AML-193 (cell line): ENCODE results near the gene NAA80.

Experiments used
- DNase-seq, 2 experiments: peaks; one replicate each; lab custom pipeline; 2025; lab: John Stamatoyannopoulos, UW

The NAA80 gene, protein sequence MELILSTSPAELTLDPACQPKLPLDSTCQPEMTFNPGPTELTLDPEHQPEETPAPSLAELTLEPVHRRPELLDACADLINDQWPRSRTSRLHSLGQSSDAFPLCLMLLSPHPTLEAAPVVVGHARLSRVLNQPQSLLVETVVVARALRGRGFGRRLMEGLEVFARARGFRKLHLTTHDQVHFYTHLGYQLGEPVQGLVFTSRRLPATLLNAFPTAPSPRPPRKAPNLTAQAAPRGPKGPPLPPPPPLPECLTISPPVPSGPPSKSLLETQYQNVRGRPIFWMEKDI

GRCh38 chr3:50298836-50299637 lies at the start of gene NAA80, which contains the start of gene HYAL3:
TSS of gene NAA80 (minus strand) at chr3:50299405. CDS start at chr3:50297463, 1,942 bp downstream.
TSS of gene HYAL3 (minus strand) at chr3:50299405. CDS start at chr3:50295602, 3,803 bp downstream.
- peak; percentile 99 to 100 for DNase-seq

GRCh38 chr3:50347187-50347813 lies 48.1 kb upstream of the NAA80 start:
- DNase-seq = peak; percentile 70 to 86

GRCh38 chr3:50345586-50346234 lies 46.5 kb upstream of the NAA80 start, which contains the start of gene ZMYND10:
TSS of gene ZMYND10 (minus strand) at chr3:50345732. CDS start at chr3:50345579, 153 bp downstream.
- no peak for DNase-seq

DNA sequence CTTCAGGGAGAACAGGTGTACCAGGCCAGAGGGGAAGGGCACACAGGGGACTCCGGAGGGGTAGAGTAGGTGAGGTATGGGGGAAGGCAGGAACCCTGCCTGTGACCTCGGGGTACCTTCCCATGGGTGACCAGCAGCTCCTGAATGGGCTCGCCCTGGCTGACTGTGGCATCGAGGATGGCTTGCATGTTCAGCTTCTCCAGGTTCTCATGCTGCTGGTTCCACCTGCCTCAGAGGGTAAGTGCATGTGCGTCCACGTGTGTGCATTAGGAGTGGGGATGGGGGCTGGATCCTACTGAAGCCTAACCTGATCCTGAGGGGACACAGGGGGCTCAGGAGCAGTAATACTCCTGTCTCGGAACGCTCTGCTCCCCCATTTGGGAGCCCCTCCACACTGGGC lies 45.8 kb upstream of the NAA80 start:
- DNase-seq = no peak

DNA sequence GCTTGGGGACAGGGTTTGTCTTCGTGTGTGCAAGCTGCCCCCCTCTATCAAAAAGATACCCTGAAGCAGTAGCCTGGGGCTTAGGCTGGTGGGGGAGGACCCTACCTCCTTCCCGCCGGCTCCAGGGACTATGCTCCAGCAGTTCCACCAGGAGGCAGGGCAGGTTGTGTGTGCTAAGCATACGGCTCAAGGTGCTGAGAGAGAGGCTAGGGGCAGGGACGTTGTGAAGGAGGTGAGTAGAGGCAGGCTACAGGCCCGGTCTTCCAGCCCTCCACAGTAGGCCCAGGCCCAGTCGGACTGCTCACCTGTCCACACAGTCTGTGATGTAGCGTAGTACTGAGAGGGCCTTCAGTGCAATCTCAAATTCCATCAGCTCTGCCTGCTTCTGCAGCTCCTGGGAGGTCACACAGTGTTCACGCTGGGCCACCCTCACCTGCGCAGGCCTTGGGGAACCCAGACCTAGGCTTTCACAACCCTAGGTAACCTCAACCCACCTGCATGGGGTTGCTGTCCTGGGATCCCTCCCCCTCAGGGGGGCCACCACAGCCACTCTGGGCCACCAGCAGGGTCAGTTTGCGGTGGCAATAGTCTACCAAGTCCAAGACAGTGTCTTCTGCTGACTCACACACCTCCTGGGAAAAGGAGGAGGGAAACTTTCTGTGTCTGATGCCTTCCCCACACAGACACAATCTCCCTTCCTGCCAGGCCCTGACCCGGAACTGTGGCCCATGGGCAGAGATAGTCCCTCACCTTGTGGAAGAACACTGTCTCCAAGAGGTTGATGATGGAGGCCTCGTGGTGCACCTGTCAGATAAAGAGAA lies 43.8 kb upstream of the NAA80 start:
- no peak for DNase-seq

DNA sequence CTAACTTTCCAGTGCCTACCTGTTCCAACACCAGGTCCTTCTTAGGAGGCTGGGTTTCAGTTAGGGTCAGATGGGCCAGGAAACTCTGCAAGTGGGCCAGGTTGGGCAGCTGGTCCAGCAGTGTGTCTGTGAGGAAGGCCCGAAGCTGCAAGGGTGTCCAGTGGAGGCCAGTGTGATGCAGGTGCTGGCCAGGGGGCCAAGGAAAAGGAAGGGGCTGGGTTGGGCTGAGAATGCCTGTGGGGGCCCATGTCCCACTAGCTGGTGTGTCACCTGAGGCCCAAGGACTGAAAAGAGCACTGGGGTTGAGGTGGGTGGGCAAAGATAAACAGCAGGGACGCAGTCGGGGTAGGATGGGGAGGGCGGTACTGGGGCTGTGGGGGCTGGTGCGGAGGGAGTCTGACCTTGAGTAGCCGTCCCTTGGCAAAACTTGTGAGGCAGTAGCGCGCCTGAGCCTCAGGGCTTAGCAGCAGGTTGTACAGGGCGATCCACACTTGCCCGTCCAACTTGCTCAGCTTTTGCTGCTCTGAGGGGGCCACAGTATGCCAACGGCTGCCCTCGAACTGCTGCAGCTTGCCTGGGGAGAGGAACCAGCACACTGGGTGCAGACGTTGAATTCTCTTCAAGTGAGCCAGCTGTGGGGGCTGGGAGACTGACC lies 42.9 kb upstream of the NAA80 start:
- DNase-seq = no peak

- DNase-seq = no peak
Measured at GRCh38 chr3:50341537-50341936, 42.3 kb upstream of the NAA80 start.

DNA sequence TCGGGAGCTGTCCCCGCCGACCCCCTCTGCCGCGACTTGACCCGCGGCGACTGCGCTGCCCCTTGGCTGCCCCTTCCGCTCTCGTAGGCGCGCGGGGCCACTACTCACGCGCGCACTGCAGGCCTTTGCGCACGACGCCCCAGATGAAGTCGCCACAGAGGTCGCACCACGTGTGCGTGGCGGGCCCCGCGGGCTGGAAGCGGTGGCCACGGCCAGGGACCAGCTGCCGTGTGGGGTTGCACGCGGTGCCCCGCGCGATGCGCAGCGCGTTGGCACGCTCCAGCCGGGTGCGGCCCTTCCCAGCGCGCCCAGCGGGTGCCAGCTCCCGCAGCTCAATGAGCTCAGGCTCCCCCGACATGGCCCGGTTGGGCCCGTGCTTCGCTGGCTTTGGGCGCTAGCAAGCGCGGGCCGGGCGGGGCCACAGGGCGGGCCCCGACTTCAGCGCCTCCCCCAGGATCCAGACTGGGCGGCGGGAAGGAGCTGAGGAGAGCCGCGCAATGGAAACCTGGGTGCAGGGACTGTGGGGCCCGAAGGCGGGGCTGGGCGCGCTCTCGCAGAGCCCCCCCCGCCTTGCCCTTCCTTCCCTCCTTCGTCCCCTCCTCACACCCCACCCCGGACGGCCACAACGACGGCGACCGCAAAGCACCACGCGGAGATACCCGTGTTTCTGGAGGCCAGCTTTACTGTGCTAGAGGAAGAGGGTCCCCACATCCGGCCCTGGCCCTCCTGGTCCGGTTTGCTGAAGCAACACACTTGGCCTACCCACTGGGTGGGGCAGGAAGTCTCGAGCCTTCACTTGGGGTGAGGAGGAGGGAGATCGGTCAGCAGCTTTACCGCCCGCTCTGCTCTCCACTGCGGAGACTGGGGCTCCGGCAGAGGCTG lies 41.5 kb upstream of the NAA80 start, which contains the start of gene RASSF1:
RASSF1 (minus strand) TSS at position 389 of the 882 bp plus-strand sequence; CDS start at position 358, 31 bp downstream.
- DNase-seq = peak; percentile 100

- no peak for DNase-seq
Measured at GRCh38 chr3:50340147-50340447, 40.9 kb upstream of the NAA80 start.

GRCh38 chr3:50339485-50340146 lies 40.4 kb upstream of the NAA80 start:
- DNase-seq = no peak

DNA sequence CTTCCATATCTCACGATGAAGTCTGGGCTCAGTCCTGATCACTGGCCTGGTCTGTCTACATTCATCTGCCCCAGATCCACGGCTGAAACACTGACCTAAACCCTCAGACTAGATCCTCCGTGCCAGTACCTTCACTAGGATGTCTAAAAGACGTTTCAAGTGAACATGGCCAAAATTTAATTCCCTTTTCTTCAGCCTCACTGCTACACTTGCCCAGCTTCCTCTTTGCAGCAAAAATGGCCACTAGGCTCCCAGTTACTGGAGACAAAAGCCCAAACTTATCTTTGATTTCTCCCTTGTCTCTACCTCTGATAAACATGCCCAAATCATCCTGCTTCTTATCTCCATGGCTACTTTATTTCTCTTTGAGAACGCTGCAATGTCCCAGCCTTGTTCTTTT lies 39.8 kb upstream of the NAA80 start:
- peak; percentile 51 to 59 for DNase-seq

DNA sequence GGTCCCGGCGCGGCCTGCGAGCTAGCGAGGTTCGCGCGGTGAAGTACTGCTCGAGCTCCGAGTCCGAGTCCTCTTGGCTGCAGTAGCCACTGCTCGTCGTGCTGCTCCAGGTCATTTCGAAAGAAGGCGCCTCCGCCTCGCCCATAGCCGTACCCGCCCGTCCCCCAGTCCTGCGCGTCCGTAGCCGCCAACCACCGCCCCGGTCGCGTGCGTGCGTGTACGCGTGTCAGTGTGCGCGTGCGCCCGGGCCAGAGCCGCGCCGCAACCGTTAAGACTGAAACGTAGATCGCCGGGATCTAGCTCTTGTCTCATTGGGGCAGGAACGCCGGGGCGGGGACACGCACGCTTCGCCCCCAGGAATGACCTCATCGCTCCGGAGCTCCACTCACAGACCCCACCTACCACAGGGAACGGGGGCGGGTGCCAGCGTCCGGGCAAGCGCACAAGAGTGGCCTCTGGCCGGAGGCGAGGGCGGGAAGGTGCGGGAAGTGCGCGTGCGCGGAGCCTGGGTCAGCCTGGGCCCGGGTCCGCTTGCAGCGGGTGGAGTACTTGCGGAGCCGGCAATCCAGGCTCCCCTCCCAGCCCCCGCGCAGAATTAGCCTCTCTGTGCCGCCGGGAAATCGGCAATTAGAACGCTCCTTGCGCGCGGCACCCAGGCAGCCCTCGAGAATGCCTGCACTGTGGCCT lies 38.1 kb upstream of the NAA80 start:
- DNase-seq = peak; percentile 100

DNA sequence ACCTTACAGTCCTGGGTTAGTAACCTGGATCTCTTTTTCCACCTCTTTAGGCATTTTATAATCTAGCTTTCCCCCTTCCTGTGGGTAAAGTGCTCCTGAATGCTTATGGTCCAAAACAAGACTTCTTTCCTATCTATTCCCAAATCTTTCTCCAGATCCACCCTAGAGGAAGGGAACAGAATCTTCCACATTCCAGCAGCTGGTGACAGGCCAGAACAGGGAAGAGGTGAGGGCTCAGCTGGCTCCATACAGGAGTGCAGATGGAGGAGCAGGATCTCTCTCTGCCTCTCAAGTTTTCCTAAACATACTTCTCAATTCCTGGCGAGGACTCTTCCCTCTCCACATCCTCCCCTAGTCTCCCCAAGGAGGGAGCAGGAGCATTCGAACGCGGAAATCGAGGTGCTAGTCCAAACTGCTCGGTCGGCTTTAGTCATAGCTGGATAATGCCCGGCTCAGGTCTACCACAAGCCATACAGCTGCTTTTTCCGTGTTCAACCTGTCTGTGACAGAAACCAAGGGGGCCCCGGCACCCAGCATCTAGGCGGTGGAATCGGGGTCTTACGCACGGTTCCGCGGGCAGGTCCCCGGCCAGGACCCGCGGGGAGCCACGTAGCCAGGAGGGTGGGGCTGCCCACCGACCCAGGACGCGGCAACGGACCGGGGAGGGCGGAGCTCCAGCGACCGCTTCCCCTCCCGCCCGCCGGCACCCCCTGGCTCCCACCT lies 37.4 kb upstream of the NAA80 start:
- DNase-seq = no peak

DNA sequence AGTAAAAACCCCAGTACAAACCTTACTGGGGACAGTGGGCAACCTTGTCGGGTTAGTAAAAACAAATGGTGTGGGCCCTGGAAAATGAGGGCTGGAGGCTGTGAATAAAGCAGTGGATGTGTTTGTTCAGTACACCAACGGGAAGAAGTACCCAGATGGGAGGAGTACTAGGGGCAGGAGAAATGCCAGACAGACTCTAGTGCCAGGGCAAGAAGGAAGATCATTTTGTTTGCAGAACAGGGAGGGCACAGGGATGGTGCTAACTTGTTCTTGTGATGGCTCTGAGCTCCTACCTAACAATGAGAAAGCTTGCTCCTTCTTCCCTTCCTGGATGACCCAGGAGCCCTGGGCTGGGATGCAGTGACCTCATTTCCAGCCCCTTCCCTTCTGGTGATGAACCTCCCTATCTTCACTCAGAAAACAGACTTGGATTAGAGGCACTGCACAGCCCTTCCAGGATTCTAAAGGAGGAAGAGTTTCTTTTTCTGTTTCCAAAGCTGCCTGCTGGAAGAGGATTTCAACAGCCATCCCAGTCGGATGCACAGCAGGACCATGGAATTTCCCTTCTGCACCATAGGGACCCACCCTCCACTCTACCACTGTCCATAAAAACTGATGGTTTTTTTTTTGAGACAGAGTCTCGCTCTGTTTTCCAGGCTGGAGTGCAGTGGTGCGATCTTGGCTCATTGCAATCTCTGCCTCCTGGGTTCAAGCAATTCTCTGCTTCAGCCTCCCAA lies 35.3 kb upstream of the NAA80 start:
- no peak for DNase-seq

- no peak for DNase-seq
Measured at GRCh38 chr3:50333744-50334328, 34.6 kb upstream of the NAA80 start.

- DNase-seq = no peak
Measured at GRCh38 chr3:50331364-50331907, 32.2 kb upstream of the NAA80 start.

- DNase-seq = no peak
Measured at GRCh38 chr3:50330330-50330729, 31.1 kb upstream of the NAA80 start.
